Neural cell (in vitro differentiated cells): ENCODE data around the gene ZNF79.

Source experiments
- EZH2 ChIP-seq: fragments of 200-600, 300-800 bp; shearing (Covaris generic), sonication (generic); IDR thresholded peaks from 2 replicates; pipeline ENCODE4 v1.6.1; 2014; ENCODE audit warnings: antibody characterized with exemption, low read length, borderline replicate concordance, mild to moderate bottlenecking; ENCODE audit not compliant: insufficient read depth, poor library complexity, severe bottlenecking
- POLR2AphosphoS5 ChIP-seq: IDR thresholded peaks from 2 replicates; pipeline ENCODE4 v1.6.1; 2012
- SMC3 ChIP-seq: fragments of 450-650 bp; conservative IDR thresholded peaks from 2 replicates; pipeline ENCODE4 v1.6.1; 2014; ENCODE audit warnings: antibody characterized with exemption, mild to moderate bottlenecking, moderate library complexity; ENCODE audit not compliant: poor library complexity
- TAF1 ChIP-seq: IDR thresholded peaks from 2 replicates; pipeline ENCODE4 v1.6.1; 2012; ENCODE audit warnings: low read depth
- TF ChIP-seq, protein P1 (sequence below): fragments of 450-650 bp; IDR thresholded peaks from 2 replicates; pipeline ENCODE4 v1.5.1; 2014; ENCODE audit warnings: antibody characterized with exemption, mild to moderate bottlenecking, moderate library complexity; ENCODE audit not compliant: poor library complexity, severe bottlenecking

DNA sequence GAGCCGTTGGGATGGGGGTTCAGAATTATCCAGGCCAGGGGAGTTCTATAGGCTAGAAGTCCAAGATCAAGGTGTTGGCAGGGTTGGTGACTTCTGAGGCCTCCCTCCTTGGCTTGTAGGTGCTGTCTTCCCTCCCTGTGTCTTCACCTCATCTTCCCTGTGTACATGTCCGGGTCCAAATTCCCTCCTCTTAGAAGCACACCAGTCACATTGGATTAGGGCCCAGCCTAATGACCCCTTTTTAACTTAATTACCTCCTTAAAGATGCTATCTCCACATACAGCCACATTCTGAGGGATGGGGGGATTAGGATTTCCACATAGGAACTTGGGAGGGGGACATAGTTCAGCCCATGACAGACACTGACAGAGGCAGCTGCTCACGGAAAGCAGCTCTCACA, 39.2 kb downstream of the ZNF79 start:
- TF ChIP-seq POLR2AphosphoS5 (no peak), EZH2 (no peak), SMC3 (no peak), TAF1 (no peak)
- TF ChIP-seq, protein P1, sequence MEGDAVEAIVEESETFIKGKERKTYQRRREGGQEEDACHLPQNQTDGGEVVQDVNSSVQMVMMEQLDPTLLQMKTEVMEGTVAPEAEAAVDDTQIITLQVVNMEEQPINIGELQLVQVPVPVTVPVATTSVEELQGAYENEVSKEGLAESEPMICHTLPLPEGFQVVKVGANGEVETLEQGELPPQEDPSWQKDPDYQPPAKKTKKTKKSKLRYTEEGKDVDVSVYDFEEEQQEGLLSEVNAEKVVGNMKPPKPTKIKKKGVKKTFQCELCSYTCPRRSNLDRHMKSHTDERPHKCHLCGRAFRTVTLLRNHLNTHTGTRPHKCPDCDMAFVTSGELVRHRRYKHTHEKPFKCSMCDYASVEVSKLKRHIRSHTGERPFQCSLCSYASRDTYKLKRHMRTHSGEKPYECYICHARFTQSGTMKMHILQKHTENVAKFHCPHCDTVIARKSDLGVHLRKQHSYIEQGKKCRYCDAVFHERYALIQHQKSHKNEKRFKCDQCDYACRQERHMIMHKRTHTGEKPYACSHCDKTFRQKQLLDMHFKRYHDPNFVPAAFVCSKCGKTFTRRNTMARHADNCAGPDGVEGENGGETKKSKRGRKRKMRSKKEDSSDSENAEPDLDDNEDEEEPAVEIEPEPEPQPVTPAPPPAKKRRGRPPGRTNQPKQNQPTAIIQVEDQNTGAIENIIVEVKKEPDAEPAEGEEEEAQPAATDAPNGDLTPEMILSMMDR: no peak
